HCT116 (cell line): ENCODE measurements around the gene PSPC1.

Source experiments
- CEBPB ChIP-seq: IDR thresholded peaks from 2 replicates; pipeline ENCODE4 v1.6.1; 2012; ENCODE audit warnings: low read depth
- CTCF ChIP-seq, 3 experiments: fragments of 200-600 bp in 1 of 3; sonication (generic) in 1 of 3; IDR thresholded peaks in 2 of 3; conservative IDR thresholded peaks in 1 of 3; 2 replicates each; pipeline ENCODE4 v1.5.1; 2012 to 2017; ENCODE audit warnings: low read depth in 2 of 3, low read length in 2 of 3, antibody characterized with exemption in 1 of 3, borderline replicate concordance in 1 of 3, control low read depth in 1 of 3, mild to moderate bottlenecking in 1 of 3, mixed read lengths in 1 of 3, mixed run types in 1 of 3, moderate library complexity in 1 of 3; ENCODE audit not compliant: insufficient read depth in 1 of 3
- EZH2phosphoT487 ChIP-seq: fragments of 200-600 bp; IDR thresholded peaks from 2 replicates; pipeline ENCODE4 v1.6.1; 2018; ENCODE audit warnings: antibody characterized with exemption, borderline replicate concordance
- FOSL1 ChIP-seq: IDR thresholded peaks from 2 replicates; pipeline ENCODE4 v1.6.1; 2012; ENCODE audit warnings: low read depth
- MAX ChIP-seq: IDR thresholded peaks from 2 replicates; pipeline ENCODE4 v1.6.1; 2012
- POLR2A ChIP-seq: IDR thresholded peaks from 2 replicates; pipeline ENCODE4 v1.7.0; 2011; ENCODE audit warnings: borderline replicate concordance; ENCODE audit not compliant: insufficient read depth, insufficient read length; ENCODE audit errors: extremely low read depth
- POLR2AphosphoS5 ChIP-seq: IDR thresholded peaks from 2 replicates; pipeline ENCODE4 v1.6.1; 2011; ENCODE audit warnings: mild to moderate bottlenecking, low read depth, low read length, moderate library complexity
- RAD21 ChIP-seq: IDR thresholded peaks from 2 replicates; pipeline ENCODE4 v1.6.1; 2012; ENCODE audit warnings: low read depth, mild to moderate bottlenecking
- REST ChIP-seq: IDR thresholded peaks from 2 replicates; pipeline ENCODE4 v1.6.1; 2012; ENCODE audit warnings: low read depth

- TF ChIP-seq CTCF (IDR thresholded peaks at IDR 0.05 in 2 of 3, conservative IDR thresholded peaks at IDR 0.05 in 1 of 3; ENCODE audit: borderline replicate concordance in 1 of 3, insufficient read depth in 1 of 3, low read depth in 2 of 3, low read length in 2 of 3) (no peak), POLR2AphosphoS5 (no peak), EZH2phosphoT487 (no peak), REST (no peak), POLR2A (no peak), CEBPB (no peak), MAX (no peak), FOSL1 (no peak), RAD21 (no peak)
Measured at GRCh38 chr13:19674898-19675297, 107.8 kb downstream of the PSPC1 start.
